GM06990 (cell line): Measurements from ENCODE around the gene OSBPL10.

Source experiments
- DNase-seq: peaks from one replicate; pipeline ENCODE4 v3.0.0-alpha.2; 2011; ENCODE audit not compliant: insufficient read length; ENCODE audit errors: extremely low read depth
- H3K27me3 ChIP-seq: replicated peaks from 2 replicates; pipeline ENCODE4 v1.6.0; 2011; ENCODE audit warnings: low read length; ENCODE audit not compliant: control insufficient read depth, insufficient read depth
- H3K36me3 ChIP-seq: 2 replicates; pipeline ENCODE4 v1.5.1; 2011; ENCODE audit warnings: low read length; ENCODE audit not compliant: control insufficient read depth, insufficient read depth
- H3K4me3 ChIP-seq: replicated peaks from 2 replicates; pipeline ENCODE4 v1.5.1; 2011; ENCODE audit warnings: low read depth, mild to moderate bottlenecking, control low read depth, low read length
- CTCF ChIP-seq: IDR thresholded peaks from 2 replicates; pipeline ENCODE4 v1.5.1; 2011; ENCODE audit warnings: low read length, control low read depth, mild to moderate bottlenecking, inconsistent platforms; ENCODE audit not compliant: insufficient read depth, poor library complexity, severe bottlenecking

The OSBPL10 gene

GRCh38 chr3:31636694-31637442, 344.2 kb downstream of the OSBPL10 start:
- DNase-seq: no peak
- no peak overlapping the region for H3K4me3 ChIP-seq
- TF ChIP-seq CTCF: no peak
- H3K27me3 ChIP-seq: no peaks in the 10 kb centered on the region
- no peaks in the 10 kb centered on the region for H3K36me3 ChIP-seq

GRCh38 chr3:31636049-31636448, 345.0 kb downstream of the OSBPL10 start:
- DNase-seq: no peak
- H3K4me3 ChIP-seq: no peak overlapping the region
- TF ChIP-seq CTCF: no peak
- H3K27me3 ChIP-seq: no peaks in the 10 kb centered on the region
- peaks cover 2% of the 10 kb centered on the region for H3K36me3 ChIP-seq

- no peak for DNase-seq
- H3K36me3 ChIP-seq: peaks cover 2% of the 10 kb centered on the region
- no peak overlapping the region for H3K4me3 ChIP-seq
- H3K27me3 ChIP-seq: no peaks in the 10 kb centered on the region
- no peak for TF ChIP-seq CTCF
Measured at GRCh38 chr3:31635545-31635944, 345.5 kb downstream of the OSBPL10 start.

GRCh38 chr3:31634476-31634875, 346.6 kb downstream of the OSBPL10 start:
- Histone ChIP-seq H3K27me3 (no peaks in the 10 kb centered on the region), H3K36me3 (peaks cover 2% of the 10 kb centered on the region), H3K4me3 (no peak overlapping the region)
- no peak for DNase-seq
- no peak for TF ChIP-seq CTCF

GRCh38 chr3:31629054-31629453, 352.0 kb downstream of the OSBPL10 start:
- DNase-seq: no peak
- Histone ChIP-seq H3K4me3 (no peak overlapping the region), H3K36me3 (peaks cover 2% of the 10 kb centered on the region), H3K27me3 (no peaks in the 10 kb centered on the region)
- no peak for TF ChIP-seq CTCF
